ENCODE measurements around the gene CDC123. TPM values are rescaled to one million over a fixed set of nuclear protein-coding genes. Genes with fewer than 3 reads are reported as not detected.

The CDC123 gene
- total RNA-seq, 1 donor from 2014 or later, result 107 TPM

- H2AFZ ChIP-seq (ENCODE audit: low read depth, low read length), result no peak overlapping the region
- no peak overlapping the region for H3K9ac ChIP-seq (ENCODE audit: low read length)
- peaks cover 57% of the 10 kb centered on the region for H3K79me2 ChIP-seq (ENCODE audit: insufficient read depth, low read length)
- no peak overlapping the region for H3K4me2 ChIP-seq (ENCODE audit: low read length)
- H3K4me3 ChIP-seq (ENCODE audit: insufficient read depth, low read depth, low read length), result no peak overlapping the region
- TF ChIP-seq CTCF (IDR thresholded peaks at IDR 0.05; ENCODE audit: insufficient read depth, low read depth, low read length), result no peak
- TF ChIP-seq EZH2 (IDR thresholded peaks at IDR 0.05; ENCODE audit: insufficient read depth, low read length), result no peak
- no peak for DNase-seq (ENCODE audit: low read depth)
- no peaks in the 10 kb centered on the region for H3K4me1 ChIP-seq (ENCODE audit: insufficient read depth, low read length)
- Mint-ChIP-seq H3K27ac (ENCODE audit: unreplicated experiment) (no peak overlapping the region), H3K4me3 (ENCODE audit: unreplicated experiment) (no peak overlapping the region), H3K27me3 (ENCODE audit: low read depth, unreplicated experiment) (no peaks in the 10 kb centered on the region), H3K4me1 (ENCODE audit: low read depth, unreplicated experiment) (peaks cover 4% of the 10 kb centered on the region), H3K9me3 (ENCODE audit: unreplicated experiment) (no peaks in the 10 kb centered on the region), H3K36me3 (ENCODE audit: low read depth, unreplicated experiment) (peaks cover 8% of the 10 kb centered on the region)
- H3K9me3 ChIP-seq (ENCODE audit: insufficient read depth, low read depth, low read length), result no peaks in the 10 kb centered on the region
- H3K27ac ChIP-seq (ENCODE audit: low read depth, low read length), result no peak overlapping the region
- H3K27me3 ChIP-seq (ENCODE audit: insufficient read depth, low read length), result no peaks in the 10 kb centered on the region
- peaks cover 22% of the 10 kb centered on the region for H3K36me3 ChIP-seq (ENCODE audit: insufficient read depth, low read length)
- no peak for FAIRE-seq
- H4K20me1 ChIP-seq (ENCODE audit: insufficient read depth, low read length), result peaks cover 23% of the 10 kb centered on the region
Observed at GRCh38 chr10:12187321-12187905, 8.6 kb upstream of the CDC123 start.

- no peaks in the 10 kb centered on the region for H3K9me3 ChIP-seq (ENCODE audit: insufficient read depth, low read depth, low read length)
- peaks cover 16% of the 10 kb centered on the region for H3K36me3 ChIP-seq (ENCODE audit: insufficient read depth, low read length)
- peaks cover 69% of the 10 kb centered on the region for H3K79me2 ChIP-seq (ENCODE audit: insufficient read depth, low read length)
- Mint-ChIP-seq H3K27ac (ENCODE audit: unreplicated experiment) (no peak overlapping the region), H3K4me3 (ENCODE audit: unreplicated experiment) (no peak overlapping the region), H3K27me3 (ENCODE audit: low read depth, unreplicated experiment) (no peaks in the 10 kb centered on the region), H3K36me3 (ENCODE audit: low read depth, unreplicated experiment) (peaks cover 8% of the 10 kb centered on the region), H3K4me1 (ENCODE audit: low read depth, unreplicated experiment) (peaks cover 7% of the 10 kb centered on the region), H3K9me3 (ENCODE audit: unreplicated experiment) (no peaks in the 10 kb centered on the region)
- no peak overlapping the region for H3K9ac ChIP-seq (ENCODE audit: low read length)
- no peak for DNase-seq (ENCODE audit: low read depth)
- H3K27ac ChIP-seq (ENCODE audit: low read depth, low read length), result no peak overlapping the region
- no peak for TF ChIP-seq EZH2 (IDR thresholded peaks at IDR 0.05; ENCODE audit: insufficient read depth, low read length)
- TF ChIP-seq CTCF (IDR thresholded peaks at IDR 0.05; ENCODE audit: insufficient read depth, low read depth, low read length), result no peak
- no peaks in the 10 kb centered on the region for H3K27me3 ChIP-seq (ENCODE audit: insufficient read depth, low read length)
- no peak overlapping the region for H2AFZ ChIP-seq (ENCODE audit: low read depth, low read length)
- H3K4me1 ChIP-seq (ENCODE audit: insufficient read depth, low read length), result no peaks in the 10 kb centered on the region
- H4K20me1 ChIP-seq (ENCODE audit: insufficient read depth, low read length), result peaks cover 30% of the 10 kb centered on the region
- H3K4me2 ChIP-seq (ENCODE audit: low read length), result no peak overlapping the region
- H3K4me3 ChIP-seq (ENCODE audit: insufficient read depth, low read depth, low read length), result no peak overlapping the region
- FAIRE-seq, result no peak
Observed at GRCh38 chr10:12188656-12189055, 7.3 kb upstream of the CDC123 start.

- no peak overlapping the region for H3K4me3 ChIP-seq (ENCODE audit: insufficient read depth, low read depth, low read length)
- TF ChIP-seq EZH2 (IDR thresholded peaks at IDR 0.05; ENCODE audit: insufficient read depth, low read length) (no peak), CTCF (IDR thresholded peaks at IDR 0.05; ENCODE audit: insufficient read depth, low read depth, low read length) (no peak)
- Mint-ChIP-seq H3K36me3 (ENCODE audit: low read depth, unreplicated experiment) (peaks cover 8% of the 10 kb centered on the region), H3K4me3 (ENCODE audit: unreplicated experiment) (no peak overlapping the region), H3K4me1 (ENCODE audit: low read depth, unreplicated experiment) (peaks cover 11% of the 10 kb centered on the region), H3K27me3 (ENCODE audit: low read depth, unreplicated experiment) (no peaks in the 10 kb centered on the region), H3K9me3 (ENCODE audit: unreplicated experiment) (no peaks in the 10 kb centered on the region), H3K27ac (ENCODE audit: unreplicated experiment) (no peak overlapping the region)
- H3K9me3 ChIP-seq (ENCODE audit: insufficient read depth, low read depth, low read length), result no peaks in the 10 kb centered on the region
- no peak overlapping the region for H2AFZ ChIP-seq (ENCODE audit: low read depth, low read length)
- FAIRE-seq, result no peak
- peaks cover 6% of the 10 kb centered on the region for H3K4me1 ChIP-seq (ENCODE audit: insufficient read depth, low read length)
- H3K9ac ChIP-seq (ENCODE audit: low read length), result no peak overlapping the region
- no peak overlapping the region for H3K4me2 ChIP-seq (ENCODE audit: low read length)
- peaks cover 77% of the 10 kb centered on the region for H3K79me2 ChIP-seq (ENCODE audit: insufficient read depth, low read length)
- peaks cover 14% of the 10 kb centered on the region for H3K36me3 ChIP-seq (ENCODE audit: insufficient read depth, low read length)
- H4K20me1 ChIP-seq (ENCODE audit: insufficient read depth, low read length), result peaks cover 30% of the 10 kb centered on the region
- H3K27me3 ChIP-seq (ENCODE audit: insufficient read depth, low read length), result no peaks in the 10 kb centered on the region
- no peak overlapping the region for H3K27ac ChIP-seq (ENCODE audit: low read depth, low read length)
- DNase-seq (ENCODE audit: low read depth), result no peak
Observed at GRCh38 chr10:12189426-12189825, 6.6 kb upstream of the CDC123 start.

Measured in astrocyte (in vitro differentiated cells and primary cell).